ENCODE measurements around the gene ZNF280D. TPM values are rescaled to one million over a fixed set of nuclear protein-coding genes. Genes with fewer than 3 reads are reported as not detected.

The ZNF280D gene
- total RNA-seq, 1 experiment from 2014 or later = 48.0 TPM

GRCh38 chr15:56683908-56684307 lies 49.4 kb downstream of the ZNF280D start:
- no peak overlapping the region for H3K4me2 ChIP-seq (ENCODE audit: low read depth, low read length, poor library complexity, severe bottlenecking)
- no peaks in the 10 kb centered on the region for H3K9me3 ChIP-seq (ENCODE audit: low read length)
- no peaks in the 10 kb centered on the region for H3K27me3 ChIP-seq (ENCODE audit: low read length)
- no peaks in the 10 kb centered on the region for H3K9me2 ChIP-seq (replicated peaks; ENCODE audit: insufficient read depth, low read length)
- H3K9ac ChIP-seq (ENCODE audit: low read length) = no peak overlapping the region
- no peak for DNase-seq
- H3K4me1 ChIP-seq (ENCODE audit: low read length) = peaks cover 13% of the 10 kb centered on the region
- H3K79me2 ChIP-seq (ENCODE audit: low read length) = peaks cover 4% of the 10 kb centered on the region; the same call in 1 of the 2 replicates
- no peak overlapping the region for H3K27ac ChIP-seq (ENCODE audit: low read length)
- H3K36me3 ChIP-seq (ENCODE audit: insufficient read depth, low read length) = peaks cover 4% of the 10 kb centered on the region; the same call in 1 of the 2 replicates
- H3K4me3 ChIP-seq (ENCODE audit: low read length) = no peak overlapping the region
- H4K20me1 ChIP-seq (ENCODE audit: insufficient read depth, low read depth, low read length) = no peaks in the 10 kb centered on the region
- no peak overlapping the region for H2AFZ ChIP-seq (ENCODE audit: low read length)

- H3K4me1 ChIP-seq (ENCODE audit: low read length) = peaks cover 5% of the 10 kb centered on the region; the same call in 1 of the 2 replicates
- H3K9me2 ChIP-seq (replicated peaks; ENCODE audit: insufficient read depth, low read length) = no peaks in the 10 kb centered on the region
- H2AFZ ChIP-seq (ENCODE audit: low read length) = no peak overlapping the region
- H3K27ac ChIP-seq (ENCODE audit: low read length) = no peak overlapping the region
- no peaks in the 10 kb centered on the region for H4K20me1 ChIP-seq (ENCODE audit: insufficient read depth, low read depth, low read length)
- H3K4me2 ChIP-seq (ENCODE audit: low read depth, low read length, poor library complexity, severe bottlenecking) = no peak overlapping the region
- no peak for DNase-seq
- no peaks in the 10 kb centered on the region for H3K27me3 ChIP-seq (ENCODE audit: low read length)
- H3K9me3 ChIP-seq (ENCODE audit: low read length) = no peaks in the 10 kb centered on the region
- H3K36me3 ChIP-seq (ENCODE audit: insufficient read depth, low read length) = peaks cover 15% of the 10 kb centered on the region
- H3K9ac ChIP-seq (ENCODE audit: low read length) = no peak overlapping the region
- H3K79me2 ChIP-seq (ENCODE audit: low read length) = peaks cover 4% of the 10 kb centered on the region; the same call in 1 of the 2 replicates
- no peak overlapping the region for H3K4me3 ChIP-seq (ENCODE audit: low read length)
Observed at GRCh38 chr15:56681113-56681512, 52.2 kb downstream of the ZNF280D start.

- Histone ChIP-seq H3K4me1 (ENCODE audit: low read length) (peaks cover 8% of the 10 kb centered on the region), H2AFZ (ENCODE audit: low read length) (no peak overlapping the region), H3K36me3 (ENCODE audit: insufficient read depth, low read length) (peaks cover 20% of the 10 kb centered on the region), H3K9me3 (ENCODE audit: low read length) (no peaks in the 10 kb centered on the region), H3K27ac (ENCODE audit: low read length) (no peak overlapping the region), H4K20me1 (ENCODE audit: insufficient read depth, low read depth, low read length) (no peaks in the 10 kb centered on the region), H3K4me2 (ENCODE audit: low read depth, low read length, poor library complexity, severe bottlenecking) (no peak overlapping the region), H3K9me2 (replicated peaks; ENCODE audit: insufficient read depth, low read length) (no peaks in the 10 kb centered on the region), H3K27me3 (ENCODE audit: low read length) (no peaks in the 10 kb centered on the region), H3K4me3 (ENCODE audit: low read length) (no peak overlapping the region), H3K9ac (ENCODE audit: low read length) (no peak overlapping the region), H3K79me2 (ENCODE audit: low read length) (peaks cover 9% of the 10 kb centered on the region; the same call in 1 of the 2 replicates)
- no peak for DNase-seq
Observed at GRCh38 chr15:56679225-56679624, 54.1 kb downstream of the ZNF280D start.

- Histone ChIP-seq H3K36me3 (ENCODE audit: insufficient read depth, low read length) (peaks cover 25% of the 10 kb centered on the region), H3K79me2 (ENCODE audit: low read length) (peaks cover 5% of the 10 kb centered on the region; the same call in 1 of the 2 replicates), H4K20me1 (ENCODE audit: insufficient read depth, low read depth, low read length) (no peaks in the 10 kb centered on the region), H3K27me3 (ENCODE audit: low read length) (no peaks in the 10 kb centered on the region), H2AFZ (ENCODE audit: low read length) (no peak overlapping the region), H3K9me2 (replicated peaks; ENCODE audit: insufficient read depth, low read length) (no peaks in the 10 kb centered on the region), H3K9me3 (ENCODE audit: low read length) (no peaks in the 10 kb centered on the region), H3K27ac (ENCODE audit: low read length) (no peak overlapping the region), H3K9ac (ENCODE audit: low read length) (no peak overlapping the region), H3K4me1 (ENCODE audit: low read length) (peaks cover 8% of the 10 kb centered on the region), H3K4me2 (ENCODE audit: low read depth, low read length, poor library complexity, severe bottlenecking) (no peak overlapping the region), H3K4me3 (ENCODE audit: low read length) (no peak overlapping the region)
- no peak for DNase-seq
Observed at GRCh38 chr15:56678571-56678970, 54.7 kb downstream of the ZNF280D start.

GRCh38 chr15:56677271-56677670 lies 56.0 kb downstream of the ZNF280D start:
- 0 out of 2 replicates have a peak, but pooled peaks cover 9% of the 10 kb centered on the region for H3K79me2 ChIP-seq (ENCODE audit: low read length)
- no peak overlapping the region for H3K27ac ChIP-seq (ENCODE audit: low read length)
- H3K9me3 ChIP-seq (ENCODE audit: low read length) = no peaks in the 10 kb centered on the region
- H3K36me3 ChIP-seq (ENCODE audit: insufficient read depth, low read length) = peaks cover 38% of the 10 kb centered on the region
- H3K27me3 ChIP-seq (ENCODE audit: low read length) = no peaks in the 10 kb centered on the region
- H3K9ac ChIP-seq (ENCODE audit: low read length) = no peak overlapping the region
- DNase-seq = no peak
- H2AFZ ChIP-seq (ENCODE audit: low read length) = no peak overlapping the region
- H3K4me2 ChIP-seq (ENCODE audit: low read depth, low read length, poor library complexity, severe bottlenecking) = no peak overlapping the region
- H3K4me1 ChIP-seq (ENCODE audit: low read length) = peaks cover 8% of the 10 kb centered on the region
- H3K4me3 ChIP-seq (ENCODE audit: low read length) = no peak overlapping the region
- no peaks in the 10 kb centered on the region for H4K20me1 ChIP-seq (ENCODE audit: insufficient read depth, low read depth, low read length)
- H3K9me2 ChIP-seq (replicated peaks; ENCODE audit: insufficient read depth, low read length) = no peaks in the 10 kb centered on the region

GRCh38 chr15:56675930-56676329 lies 57.4 kb downstream of the ZNF280D start:
- no peak overlapping the region for H3K4me2 ChIP-seq (ENCODE audit: low read depth, low read length, poor library complexity, severe bottlenecking)
- peaks cover 8% of the 10 kb centered on the region for H3K4me1 ChIP-seq (ENCODE audit: low read length)
- H3K36me3 ChIP-seq (ENCODE audit: insufficient read depth, low read length) = peaks cover 39% of the 10 kb centered on the region
- H3K27ac ChIP-seq (ENCODE audit: low read length) = no peak overlapping the region
- H3K9me3 ChIP-seq (ENCODE audit: low read length) = no peaks in the 10 kb centered on the region
- H3K4me3 ChIP-seq (ENCODE audit: low read length) = no peak overlapping the region
- no peak overlapping the region for H2AFZ ChIP-seq (ENCODE audit: low read length)
- H4K20me1 ChIP-seq (ENCODE audit: insufficient read depth, low read depth, low read length) = no peaks in the 10 kb centered on the region
- no peak overlapping the region for H3K9ac ChIP-seq (ENCODE audit: low read length)
- no peaks in the 10 kb centered on the region for H3K27me3 ChIP-seq (ENCODE audit: low read length)
- H3K79me2 ChIP-seq (ENCODE audit: low read length) = 0 out of 2 replicates have a peak, but pooled peaks cover 9% of the 10 kb centered on the region
- no peak for DNase-seq
- no peaks in the 10 kb centered on the region for H3K9me2 ChIP-seq (replicated peaks; ENCODE audit: insufficient read depth, low read length)

GRCh38 chr15:56674857-56675256 lies 58.5 kb downstream of the ZNF280D start:
- Histone ChIP-seq H3K9ac (ENCODE audit: low read length) (no peak overlapping the region), H3K4me3 (ENCODE audit: low read length) (no peak overlapping the region), H3K9me2 (replicated peaks; ENCODE audit: insufficient read depth, low read length) (no peaks in the 10 kb centered on the region), H3K27me3 (ENCODE audit: low read length) (no peaks in the 10 kb centered on the region), H3K9me3 (ENCODE audit: low read length) (no peaks in the 10 kb centered on the region), H4K20me1 (ENCODE audit: insufficient read depth, low read depth, low read length) (no peaks in the 10 kb centered on the region), H2AFZ (ENCODE audit: low read length) (no peak overlapping the region), H3K4me2 (ENCODE audit: low read depth, low read length, poor library complexity, severe bottlenecking) (no peak overlapping the region), H3K27ac (ENCODE audit: low read length) (no peak overlapping the region), H3K79me2 (ENCODE audit: low read length) (0 out of 2 replicates have a peak, but pooled peaks cover 9% of the 10 kb centered on the region), H3K36me3 (ENCODE audit: insufficient read depth, low read length) (peaks cover 39% of the 10 kb centered on the region), H3K4me1 (ENCODE audit: low read length) (peaks cover 8% of the 10 kb centered on the region)
- DNase-seq = no peak

- Histone ChIP-seq H2AFZ (ENCODE audit: low read length) (no peak overlapping the region), H3K79me2 (ENCODE audit: low read length) (0 out of 2 replicates have a peak, but pooled peaks cover 9% of the 10 kb centered on the region), H3K9me3 (ENCODE audit: low read length) (no peaks in the 10 kb centered on the region), H3K9me2 (replicated peaks; ENCODE audit: insufficient read depth, low read length) (no peaks in the 10 kb centered on the region), H3K4me2 (ENCODE audit: low read depth, low read length, poor library complexity, severe bottlenecking) (no peak overlapping the region), H3K4me1 (ENCODE audit: low read length) (peaks cover 8% of the 10 kb centered on the region), H3K9ac (ENCODE audit: low read length) (no peak overlapping the region), H4K20me1 (ENCODE audit: insufficient read depth, low read depth, low read length) (no peaks in the 10 kb centered on the region), H3K4me3 (ENCODE audit: low read length) (no peak overlapping the region), H3K36me3 (ENCODE audit: insufficient read depth, low read length) (peaks cover 36% of the 10 kb centered on the region), H3K27me3 (ENCODE audit: low read length) (no peaks in the 10 kb centered on the region), H3K27ac (ENCODE audit: low read length) (no peak overlapping the region)
- DNase-seq = no peak
Observed at GRCh38 chr15:56672721-56673120, 60.6 kb downstream of the ZNF280D start.

Measured in Karpas-422 (cell line).